SK-MEL-5 (cell line): ENCODE measurements around the gene TMEM176B. TPM values are rescaled to one million over a fixed set of nuclear protein-coding genes. Genes with fewer than 3 reads are reported as not detected.

Experiments used
- DNase-seq: peaks from one replicate; pipeline ENCODE4 v3.0.0-alpha.2; 2016; ENCODE audit warnings: low read depth, low spot score
- in situ Hi-C: cut with HindIII; loops from 2 replicates; pipeline ENCODE4 v1.10.0; 2016; ENCODE audit warnings: low sequenced_read_pairs, high pct_unique_total_duplicates, low pct_unique_long_range_greater_than_20kb
- polyA plus RNA-seq, 2 experiments: library from polyadenylated mRNA; depleted of rRNA; stranded (reverse); fragments of >200 nt; gene quantifications; 2 replicates each; pipeline ENCODE4 v1.2.3, GENCODE V29; 2015
- total RNA-seq: library from RNA; depleted of rRNA; stranded (reverse); fragments of >200 nt; shearing (Covaris generic); gene quantifications from 2 replicates; pipeline ENCODE4 v1.2.3, GENCODE V29; 2014; rRNA removed

TMEM176B gene
- 0.63 and 1.4 TPM in 2 replicates for total RNA-seq
- 0.19 TPM in 1 of 2 replicates, not detected in the other for polyA plus RNA-seq (2015; cell fraction: cytosol; rRNA removed)
- polyA plus RNA-seq (2015; cell fraction: nucleus; rRNA removed): 0.69 TPM in 1 of 2 replicates, not detected in the other

GRCh38 chr7:150799741-150800580, at the start of gene TMEM176B:
TSS of gene TMEM176B (minus strand) at chr7:150800364. CDS start at chr7:150796569, 3,795 bp downstream.
- no peak for DNase-seq
- in situ Hi-C loops: no loop called here

- in situ Hi-C loops: no loop called here
- no peak for DNase-seq
Measured at GRCh38 chr7:150849204-150849775, 49.1 kb upstream of the TMEM176B start.

- in situ Hi-C loops: no loop called here
- no peak for DNase-seq
Measured at GRCh38 chr7:150848561-150849115, 48.5 kb upstream of the TMEM176B start.

GRCh38 chr7:150848111-150848510, 47.9 kb upstream of the TMEM176B start:
- in situ Hi-C loops: no loop called here

GRCh38 chr7:150847536-150847935, 47.4 kb upstream of the TMEM176B start:
- in situ Hi-C loops: no loop called here
- no peak for DNase-seq

More at GRCh38 chr7:150848111-150848510, 47.9 kb upstream of the TMEM176B start:
- DNase-seq: no peak

GRCh38 chr7:150846291-150847115, 46.3 kb upstream of the TMEM176B start:
- in situ Hi-C loops: no loop called here
- no peak for DNase-seq

GRCh38 chr7:150845421-150845861, 45.3 kb upstream of the TMEM176B start:
- in situ Hi-C loops: no loop called here
- DNase-seq: no peak

- in situ Hi-C loops: no loop called here
Measured at GRCh38 chr7:150842716-150843115, 42.6 kb upstream of the TMEM176B start.

GRCh38 chr7:150842018-150842417, 41.9 kb upstream of the TMEM176B start:
- DNase-seq: no peak
- in situ Hi-C loops: no loop called here

More at GRCh38 chr7:150842716-150843115, 42.6 kb upstream of the TMEM176B start:
- no peak for DNase-seq

GRCh38 chr7:150838965-150839650, 38.9 kb upstream of the TMEM176B start:
- DNase-seq: no peak
- in situ Hi-C loops: no loop called here

GRCh38 chr7:150835702-150836280, 35.6 kb upstream of the TMEM176B start:
- in situ Hi-C loops: no loop called here

GRCh38 chr7:150835019-150835418, 34.9 kb upstream of the TMEM176B start:
- in situ Hi-C loops: no loop called here
- no peak for DNase-seq

More at GRCh38 chr7:150835702-150836280, 35.6 kb upstream of the TMEM176B start:
- DNase-seq: no peak

- peak; percentile 69 for DNase-seq
- in situ Hi-C loops: no loop called here
Measured at GRCh38 chr7:150831851-150832250, 31.7 kb upstream of the TMEM176B start.

- DNase-seq: no peak
- in situ Hi-C loops: no loop called here
Measured at GRCh38 chr7:150830937-150831336, 30.8 kb upstream of the TMEM176B start.

- in situ Hi-C loops: no loop called here
- no peak for DNase-seq
Measured at GRCh38 chr7:150829426-150829825, 29.3 kb upstream of the TMEM176B start.

GRCh38 chr7:150828384-150828783, 28.2 kb upstream of the TMEM176B start:
- in situ Hi-C loops: no loop called here
- DNase-seq: no peak
